HCT116 (cell line): ENCODE results near the gene HOXC12.

ENCODE experiments used
- ELF1 ChIP-seq: IDR thresholded peaks from 2 replicates; pipeline ENCODE4 v1.6.1; 2012; ENCODE audit warnings: low read depth, borderline replicate concordance
- EZH2 ChIP-seq: fragments of 200-600 bp; sonication (generic); IDR thresholded peaks from 2 replicates; pipeline ENCODE4 v1.6.1; 2017; ENCODE audit warnings: antibody characterized with exemption, mixed run types
- MAX ChIP-seq: IDR thresholded peaks from 2 replicates; pipeline ENCODE4 v1.6.1; 2012
- POLR2A ChIP-seq: IDR thresholded peaks from 2 replicates; pipeline ENCODE4 v1.7.0; 2011; ENCODE audit warnings: borderline replicate concordance; ENCODE audit not compliant: insufficient read depth, insufficient read length; ENCODE audit errors: extremely low read depth
- POLR2AphosphoS5 ChIP-seq: IDR thresholded peaks from 2 replicates; pipeline ENCODE4 v1.6.1; 2011; ENCODE audit warnings: mild to moderate bottlenecking, low read depth, low read length, moderate library complexity
- SIN3A ChIP-seq: IDR thresholded peaks from 2 replicates; pipeline ENCODE4 v1.6.1; 2012; ENCODE audit warnings: low read depth
- SRF ChIP-seq: IDR thresholded peaks from 2 replicates; pipeline ENCODE4 v1.6.1; 2012; ENCODE audit warnings: low read depth
- YY1 ChIP-seq: IDR thresholded peaks from 2 replicates; pipeline ENCODE4 v1.6.1; 2011; ENCODE audit warnings: low read length, low read depth, moderate library complexity, mild to moderate bottlenecking; ENCODE audit not compliant: insufficient replicate concordance; ENCODE audit errors: extremely low read depth
- ZFX ChIP-seq: fragments of 450-650 bp; IDR thresholded peaks from 2 replicates; pipeline ENCODE4 v1.6.1; 2017
- ZNF274 ChIP-seq: fragments of 200-500 bp; sonication (Bioruptor generic); IDR thresholded peaks from 2 replicates; pipeline ENCODE4 v1.6.1; 2014; ENCODE audit warnings: mild to moderate bottlenecking, low read depth, low read length, inconsistent platforms
- TF ChIP-seq, protein P1 (sequence below), 3 experiments: fragments of 200-600 bp in 1 of 3; sonication (generic) in 1 of 3; IDR thresholded peaks in 2 of 3; conservative IDR thresholded peaks in 1 of 3; 2 replicates each; pipeline ENCODE4 v1.5.1; 2012 to 2017; ENCODE audit warnings: low read depth in 2 of 3, low read length in 2 of 3, antibody characterized with exemption in 1 of 3, borderline replicate concordance in 1 of 3, control low read depth in 1 of 3, mild to moderate bottlenecking in 1 of 3, mixed read lengths in 1 of 3, mixed run types in 1 of 3, moderate library complexity in 1 of 3; ENCODE audit not compliant: insufficient read depth in 1 of 3

GRCh38 chr12:53989227-53990113 lies 34.8 kb downstream of the HOXC12 start:
- no peak for TF ChIP-seq ZNF274
- TF ChIP-seq, protein P1, sequence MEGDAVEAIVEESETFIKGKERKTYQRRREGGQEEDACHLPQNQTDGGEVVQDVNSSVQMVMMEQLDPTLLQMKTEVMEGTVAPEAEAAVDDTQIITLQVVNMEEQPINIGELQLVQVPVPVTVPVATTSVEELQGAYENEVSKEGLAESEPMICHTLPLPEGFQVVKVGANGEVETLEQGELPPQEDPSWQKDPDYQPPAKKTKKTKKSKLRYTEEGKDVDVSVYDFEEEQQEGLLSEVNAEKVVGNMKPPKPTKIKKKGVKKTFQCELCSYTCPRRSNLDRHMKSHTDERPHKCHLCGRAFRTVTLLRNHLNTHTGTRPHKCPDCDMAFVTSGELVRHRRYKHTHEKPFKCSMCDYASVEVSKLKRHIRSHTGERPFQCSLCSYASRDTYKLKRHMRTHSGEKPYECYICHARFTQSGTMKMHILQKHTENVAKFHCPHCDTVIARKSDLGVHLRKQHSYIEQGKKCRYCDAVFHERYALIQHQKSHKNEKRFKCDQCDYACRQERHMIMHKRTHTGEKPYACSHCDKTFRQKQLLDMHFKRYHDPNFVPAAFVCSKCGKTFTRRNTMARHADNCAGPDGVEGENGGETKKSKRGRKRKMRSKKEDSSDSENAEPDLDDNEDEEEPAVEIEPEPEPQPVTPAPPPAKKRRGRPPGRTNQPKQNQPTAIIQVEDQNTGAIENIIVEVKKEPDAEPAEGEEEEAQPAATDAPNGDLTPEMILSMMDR (IDR thresholded peaks at IDR 0.05 in 2 of 3, conservative IDR thresholded peaks at IDR 0.05 in 1 of 3; ENCODE audit: borderline replicate concordance in 1 of 3, insufficient read depth in 1 of 3, low read depth in 2 of 3, low read length in 2 of 3) = peak; percentile 52 to 81 (median 67)
- TF ChIP-seq POLR2A = no peak
- no peak for TF ChIP-seq POLR2AphosphoS5
- TF ChIP-seq EZH2 = no peak
- TF ChIP-seq SIN3A = no peak
- no peak for TF ChIP-seq ZFX
- TF ChIP-seq YY1 = no peak
- TF ChIP-seq MAX = no peak
- TF ChIP-seq SRF = no peak
- TF ChIP-seq ELF1 = no peak
